PC-3 (cell line): Measurements from ENCODE around the gene KAT6B. TPM values are rescaled to one million over a fixed set of nuclear protein-coding genes. Genes with fewer than 3 reads are reported as not detected.

Source experiments
- ATAC-seq: fragments of 200-7000 bp; cut with Tn5 transposase; 2 replicates; pipeline ENCODE4 v1.9.1; 2020; ENCODE audit warnings: mild to moderate bottlenecking, moderate library complexity
- BruUV-seq: library from RNA; stranded (reverse); fragments of 400-500 nt; replicated peaks from 2 replicates; lab custom pipeline; 2021; lab: Mats Ljungman, UMichigan
- CTCF ChIA-PET: fragments of 300-600 bp; sonication (Branson Sonifier 250); formaldehyde crosslinking; loops from one replicate; lab custom pipeline; 2022; ENCODE audit warnings: antibody characterized with exemption; lab: Charles Lee
- POLR2A ChIA-PET: fragments of 300-600 bp; sonication (Branson Sonifier 250); formaldehyde crosslinking; loops from one replicate; lab custom pipeline; 2022; ENCODE audit warnings: antibody characterized with exemption; ENCODE audit not compliant: unreplicated experiment; lab: Charles Lee
- DNase-seq: peaks from one replicate; pipeline ENCODE4 v3.0.0-alpha.2; 2015
- H2AFZ ChIP-seq: fragments of 300-600 bp; sonication (generic); 2 replicates; pipeline ENCODE4 v1.6.0; 2016; ENCODE audit warnings: antibody characterized with exemption, low read length
- H3F3A ChIP-seq: fragments of 300-600 bp; sonication (generic); one replicate; pipeline ENCODE4 v1.6.0; 2017; ENCODE audit warnings: antibody characterized with exemption, low read length, control low read depth, mild to moderate bottlenecking; ENCODE audit not compliant: unreplicated experiment
- H3K27ac ChIP-seq: fragments of 300-600 bp; sonication (generic); 2 replicates; pipeline ENCODE4 v1.5.1; 2016; ENCODE audit warnings: mild to moderate bottlenecking, low read length
- H3K27me3 ChIP-seq: fragments of 300-600 bp; sonication (generic); 2 replicates; pipeline ENCODE4 v1.6.1; 2016; ENCODE audit warnings: low read length, mixed read lengths
- H3K36me3 ChIP-seq: fragments of 300-600 bp; sonication (generic); 2 replicates; pipeline ENCODE4 v1.6.1; 2016; ENCODE audit warnings: low read depth, mixed run types, low read length, mixed read lengths
- H3K4me1 ChIP-seq: fragments of 300-600 bp; sonication (generic); 2 replicates; pipeline ENCODE4 v1.5.1; 2016; ENCODE audit warnings: low read length; ENCODE audit not compliant: insufficient read depth
- H3K4me2 ChIP-seq: fragments of 300-600 bp; sonication (generic); 2 replicates; pipeline ENCODE4 v1.6.0; 2016; ENCODE audit warnings: low read length
- H3K4me3 ChIP-seq: fragments of 300-600 bp; sonication (generic); 2 replicates; pipeline ENCODE4 v1.5.1; 2016; ENCODE audit warnings: mild to moderate bottlenecking, low read length, mixed read lengths
- H3K79me2 ChIP-seq: fragments of 300-600 bp; sonication (generic); 2 replicates; pipeline ENCODE4 v1.6.1; 2017; ENCODE audit warnings: low read length, mixed read lengths
- H3K9ac ChIP-seq: fragments of 300-600 bp; sonication (generic); 2 replicates; pipeline ENCODE4 v1.6.0; 2016; ENCODE audit warnings: mild to moderate bottlenecking, low read length
- H3K9me2 ChIP-seq: fragments of 300-600 bp; sonication (generic); replicated peaks from 2 replicates; pipeline ENCODE4 v1.6.1; 2016; ENCODE audit warnings: mixed run types, low read length, mixed read lengths
- H3K9me3 ChIP-seq: fragments of 300-600 bp; sonication (generic); 2 replicates; pipeline ENCODE4 v1.6.1; 2016; ENCODE audit warnings: low read length, mixed read lengths
- H4K20me1 ChIP-seq: fragments of 300-600 bp; sonication (generic); 2 replicates; pipeline ENCODE4 v1.6.1; 2016; ENCODE audit warnings: low read length, mixed read lengths
- EZH2 ChIP-seq: fragments of 300-600 bp; sonication (generic); IDR thresholded peaks from one replicate; pipeline ENCODE4 v1.6.1; 2017; ENCODE audit warnings: antibody characterized with exemption, mild to moderate bottlenecking, low read length; ENCODE audit not compliant: unreplicated experiment
- EZH2phosphoT487 ChIP-seq: fragments of 300-600 bp; sonication (generic); IDR thresholded peaks from 2 replicates; pipeline ENCODE4 v1.6.1; 2018; ENCODE audit warnings: mild to moderate bottlenecking, antibody characterized with exemption, low read length, borderline replicate concordance
- intact Hi-C: fragments of 100-400 bp; cut with micrococcal nuclease; formaldehyde crosslinking; loops from 2 replicates; pipeline ENCODE4 v1.9.0; 2023
- total RNA-seq: library from RNA; depleted of rRNA; stranded (reverse); fragments of >200 nt; gene quantifications from 2 replicates; pipeline ENCODE4 v1.2.3, GENCODE V29; 2014
- TF ChIP-seq, protein P1 (sequence below): fragments of 300-600 bp; sonication (generic); conservative IDR thresholded peaks from 2 replicates; pipeline ENCODE4 v1.5.1; 2017; ENCODE audit warnings: antibody characterized with exemption, low read depth, mild to moderate bottlenecking, low read length

The KAT6B gene
- total RNA-seq, 1 experiment from 2014 or later, result 94.5 TPM

GRCh38 chr10:74823791-74824183, 2.6 kb upstream of the KAT6B start:
- peak overlapping the region; percentile 84 for H2AFZ ChIP-seq
- intact Hi-C loops, result loop anchor here (2.0 to 10.0 kb wide), 5 partner anchors 141 to 581 kb away; partner anchors contain the start of gene ZNF503
- POLR2A ChIA-PET, result interaction anchor here (0.6 to 0.7 kb wide), 5 partner anchors 102 to 660 kb away, joined by 3 to 4 read pairs (median 3); no protein-coding TSS in a partner anchor

DNA sequence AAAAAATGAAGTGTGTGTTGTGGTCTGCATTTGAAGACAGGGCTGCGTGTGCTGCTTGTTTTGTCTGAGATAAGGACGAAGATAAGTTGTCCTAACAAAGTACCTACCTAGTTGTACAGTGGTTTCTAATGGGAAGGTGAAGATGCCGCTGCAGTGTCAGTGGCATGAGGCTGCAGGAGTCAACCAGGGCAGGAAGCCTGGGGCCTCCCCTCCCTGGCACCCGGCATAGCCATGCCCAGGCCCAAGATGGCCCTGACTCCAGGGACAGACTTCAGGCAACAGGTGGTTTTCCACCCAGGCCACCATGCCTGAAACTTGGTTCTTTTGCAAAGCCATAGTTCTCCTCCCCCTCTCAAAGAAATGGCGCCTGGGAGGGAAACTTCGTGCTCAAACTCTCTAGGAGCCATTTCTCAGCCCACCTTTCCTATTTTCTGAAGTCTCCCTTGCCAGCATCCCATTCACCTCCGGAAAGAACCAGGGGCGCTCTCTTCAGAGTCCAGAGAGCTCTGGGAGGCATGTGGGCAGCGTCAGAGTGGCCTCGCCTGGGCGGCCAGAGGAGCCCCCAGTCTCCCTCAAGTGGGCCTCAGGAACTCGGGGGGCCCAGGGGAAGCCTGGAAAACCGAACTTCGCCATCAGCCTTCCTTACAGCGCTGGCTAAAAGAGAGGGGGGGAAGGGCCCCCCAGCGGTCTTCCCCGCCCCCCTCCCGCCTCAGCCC, 2.1 kb upstream of the KAT6B start:
- TSS peak; percentile 47 for BruUV-seq
- TF ChIP-seq, protein P1, sequence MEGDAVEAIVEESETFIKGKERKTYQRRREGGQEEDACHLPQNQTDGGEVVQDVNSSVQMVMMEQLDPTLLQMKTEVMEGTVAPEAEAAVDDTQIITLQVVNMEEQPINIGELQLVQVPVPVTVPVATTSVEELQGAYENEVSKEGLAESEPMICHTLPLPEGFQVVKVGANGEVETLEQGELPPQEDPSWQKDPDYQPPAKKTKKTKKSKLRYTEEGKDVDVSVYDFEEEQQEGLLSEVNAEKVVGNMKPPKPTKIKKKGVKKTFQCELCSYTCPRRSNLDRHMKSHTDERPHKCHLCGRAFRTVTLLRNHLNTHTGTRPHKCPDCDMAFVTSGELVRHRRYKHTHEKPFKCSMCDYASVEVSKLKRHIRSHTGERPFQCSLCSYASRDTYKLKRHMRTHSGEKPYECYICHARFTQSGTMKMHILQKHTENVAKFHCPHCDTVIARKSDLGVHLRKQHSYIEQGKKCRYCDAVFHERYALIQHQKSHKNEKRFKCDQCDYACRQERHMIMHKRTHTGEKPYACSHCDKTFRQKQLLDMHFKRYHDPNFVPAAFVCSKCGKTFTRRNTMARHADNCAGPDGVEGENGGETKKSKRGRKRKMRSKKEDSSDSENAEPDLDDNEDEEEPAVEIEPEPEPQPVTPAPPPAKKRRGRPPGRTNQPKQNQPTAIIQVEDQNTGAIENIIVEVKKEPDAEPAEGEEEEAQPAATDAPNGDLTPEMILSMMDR, result no peak
- no peak for TF ChIP-seq EZH2
- no peak for TF ChIP-seq EZH2phosphoT487
- no peaks in the 10 kb centered on the region for H3K36me3 ChIP-seq
- CTCF ChIA-PET, result interaction anchor here (0.6 to 1.9 kb wide), 3 partner anchors 71 to 195 kb away, joined by 3 to 7 read pairs (median 3); no protein-coding TSS in a partner anchor
- H4K20me1 ChIP-seq, result peaks cover 14% of the 10 kb centered on the region
- H3K27me3 ChIP-seq, result no peaks in the 10 kb centered on the region
- H3K4me2 ChIP-seq, result peak overlapping the region; percentile 86
- H3K9me2 ChIP-seq, result no peaks in the 10 kb centered on the region
- H3K4me1 ChIP-seq, result peaks cover 56% of the 10 kb centered on the region
- H3K27ac ChIP-seq, result peak overlapping the region; percentile 75
- intact Hi-C loops, result loop anchor here (5.0 to 10.0 kb wide), 2 partner anchors 142 to 580 kb away; partner anchors contain the start of gene ZNF503
- peak overlapping the region; percentile 74 for H3K4me3 ChIP-seq
- H3F3A ChIP-seq, result peaks cover 32% of the 10 kb centered on the region
- ATAC-seq (no peak), DNase-seq (no peak)
- H2AFZ ChIP-seq, result peak overlapping the region; percentile 84
- no peaks in the 10 kb centered on the region for H3K9me3 ChIP-seq
- POLR2A ChIA-PET, result interaction anchor here (0.6 to 0.7 kb wide), 2 partner anchors 180 to 661 kb away, joined by 3 read pairs; no protein-coding TSS in a partner anchor
- peak overlapping the region; percentile 83 for H3K9ac ChIP-seq
- peaks cover 30% of the 10 kb centered on the region for H3K79me2 ChIP-seq

More at GRCh38 chr10:74823791-74824183, 2.6 kb upstream of the KAT6B start:
- peaks cover 11% of the 10 kb centered on the region for H4K20me1 ChIP-seq
- peak; percentile 95 for DNase-seq
- no peaks in the 10 kb centered on the region for H3K27me3 ChIP-seq
- peak overlapping the region; percentile 83 for H3K9ac ChIP-seq
- CTCF ChIA-PET, result interaction anchor here (0.5 to 1.9 kb wide), 5 partner anchors 70 to 687 kb away, joined by 3 to 7 read pairs (median 5); no protein-coding TSS in a partner anchor
- H3K4me3 ChIP-seq, result peak overlapping the region; percentile 74
- H3K36me3 ChIP-seq, result no peaks in the 10 kb centered on the region
- no TSS peak for BruUV-seq
- no peaks in the 10 kb centered on the region for H3K9me2 ChIP-seq
- peak overlapping the region; percentile 75 for H3K27ac ChIP-seq
- H3K4me2 ChIP-seq, result peak overlapping the region; percentile 86
- H3K79me2 ChIP-seq, result peaks cover 24% of the 10 kb centered on the region
- H3K4me1 ChIP-seq, result peaks cover 56% of the 10 kb centered on the region
- peaks cover 32% of the 10 kb centered on the region for H3F3A ChIP-seq
- no peaks in the 10 kb centered on the region for H3K9me3 ChIP-seq
- ATAC-seq, result peak; percentile 1
- TF ChIP-seq EZH2phosphoT487 (no peak), EZH2 (no peak)
- TF ChIP-seq, protein P1, result no peak
